ENCODE measurements around the gene TAPT1. TPM values are rescaled to one million over a fixed set of nuclear protein-coding genes. Genes with fewer than 3 reads are reported as not detected.

Gene TAPT1
- total and polyA plus RNA-seq, 10 donors = 10.7 to 53.7 (median 42.4) TPM

DNA sequence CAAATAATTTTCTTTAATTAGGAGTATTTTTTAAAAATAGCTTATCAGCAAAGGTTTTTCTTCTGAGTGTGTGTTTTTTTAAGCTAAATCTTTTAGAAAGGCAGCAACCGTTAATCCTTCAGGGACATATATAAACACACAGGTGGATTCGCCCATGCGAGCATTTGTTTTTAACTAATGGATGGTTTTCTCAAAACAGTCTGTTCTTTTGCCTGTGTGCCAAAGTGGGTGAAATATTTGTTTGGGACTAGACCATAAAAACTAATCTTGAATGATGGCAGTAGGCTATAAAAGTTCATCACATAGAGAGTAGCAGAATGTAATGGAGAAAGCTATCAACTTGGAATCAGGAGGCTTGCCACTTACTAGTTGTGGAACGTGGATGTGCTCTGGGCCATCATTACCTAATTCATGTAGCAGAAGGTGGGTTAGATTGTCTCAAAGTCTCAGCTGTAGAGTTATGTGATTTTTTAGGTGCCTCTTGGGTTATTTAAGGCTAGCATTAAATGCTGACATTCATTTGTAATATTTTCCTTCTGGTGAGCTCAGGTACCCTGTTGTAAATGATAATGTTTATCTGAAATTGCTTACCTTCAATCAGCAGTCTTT is 7.4 kb upstream of the TAPT1 start:
- intact Hi-C loops (cut with DNase I; ENCODE audit: low total_unique reads) = no loop called here
- TF ChIP-seq POLR2A (IDR thresholded peaks at IDR 0.05) (no peak), CTCF (IDR thresholded peaks at IDR 0.05 in 8 of 11, conservative IDR thresholded peaks at IDR 0.05 in 3 of 11) (no peak), POLR2AphosphoS5 (IDR thresholded peaks at IDR 0.05) (no peak)
- Histone ChIP-seq H3K4me3 (no peak overlapping the region), H3K4me1 (peaks cover 9 to 84% (median 40%) of the 10 kb centered on the region in 6 donors), H3K9me3 (no peaks in the 10 kb centered on the region), H3K27me3 (replicated peaks in 1 of 7) (no peaks in the 10 kb centered on the region), H3K27ac (peak overlapping the region in 6 of 8 donors; percentile 5 to 99 (median 58)), H3K36me3 (no peaks in the 10 kb centered on the region)
- WGBS, 5 donors = 77 to 84% (median 80%) methylated on average over 4 of the region's 4 CpGs
- DNase-seq = no peak

DNA sequence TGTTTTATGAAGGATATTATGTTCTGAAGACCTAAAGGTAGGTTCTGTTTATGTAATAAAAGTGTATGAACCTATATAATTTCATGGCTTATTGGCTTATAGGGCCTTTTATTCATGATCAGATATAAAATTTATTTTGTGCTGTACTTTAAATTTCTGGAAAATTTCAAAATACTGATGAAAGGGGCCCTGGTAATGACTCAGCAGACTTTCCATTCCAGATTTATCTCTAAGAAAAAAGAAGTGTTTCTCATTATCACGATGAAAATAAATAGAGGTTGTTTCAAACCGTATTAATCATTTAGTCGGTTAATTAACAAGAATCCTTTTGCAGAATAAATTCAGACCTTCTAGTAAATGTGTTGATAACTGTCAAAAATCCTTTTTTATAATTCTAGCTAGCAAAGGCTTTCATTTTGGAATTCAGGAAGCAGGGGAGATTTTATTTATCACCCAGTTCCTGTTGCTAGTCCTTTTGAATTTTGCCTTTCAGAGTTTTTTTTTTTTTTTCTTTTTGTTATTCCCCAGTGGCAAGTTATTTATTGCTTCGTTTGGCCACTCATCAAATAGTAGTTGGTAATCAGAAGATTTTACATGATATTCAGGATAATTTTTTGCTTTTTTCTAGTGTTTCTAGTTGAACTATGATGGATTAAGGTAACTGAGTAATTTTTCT is 5.4 kb upstream of the TAPT1 start:
- Histone ChIP-seq H3K36me3 (no peaks in the 10 kb centered on the region), H3K4me3 (peak overlapping the region in 4 of 8 donors; percentile 2 to 32 (median 14)), H3K27ac (peak overlapping the region in 7 of 8 donors; percentile 17 to 99 (median 65)), H3K27me3 (replicated peaks in 1 of 7) (no peaks in the 10 kb centered on the region), H3K4me1 (peaks cover 9 to 84% (median 44%) of the 10 kb centered on the region in 6 donors), H3K9me3 (no peaks in the 10 kb centered on the region)
- intact Hi-C loops (cut with DNase I; ENCODE audit: low total_unique reads) = no loop called here
- DNase-seq = no peak
- WGBS, 5 donors = 17 to 30% (median 24%) methylated on average over 4 of the region's 4 CpGs
- TF ChIP-seq POLR2A (IDR thresholded peaks at IDR 0.05) (no peak), CTCF (IDR thresholded peaks at IDR 0.05 in 8 of 11, conservative IDR thresholded peaks at IDR 0.05 in 3 of 11) (no peak), POLR2AphosphoS5 (IDR thresholded peaks at IDR 0.05) (no peak)

DNA sequence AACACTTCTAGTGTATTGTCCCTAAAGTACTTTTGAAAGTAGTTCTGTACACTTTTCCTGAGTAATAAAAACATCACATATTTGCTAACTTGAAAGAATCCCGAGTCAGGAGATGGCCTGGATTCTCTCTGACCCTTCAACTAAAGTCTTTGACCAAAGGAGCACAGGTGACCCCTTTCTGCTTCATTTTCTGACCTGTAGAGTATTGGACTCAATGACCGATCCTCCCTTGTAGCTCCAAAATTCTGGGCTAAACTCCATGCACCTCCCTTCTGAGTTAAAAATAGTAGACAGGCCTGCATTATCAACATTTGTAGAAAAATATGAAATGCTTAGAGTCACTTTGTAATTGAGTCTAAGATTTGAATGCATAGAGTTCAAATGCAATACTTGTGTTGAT is 4.0 kb upstream of the TAPT1 start:
- Histone ChIP-seq H3K4me1 (peaks cover 9 to 85% (median 48%) of the 10 kb centered on the region in 6 donors), H3K36me3 (no peaks in the 10 kb centered on the region), H3K27me3 (replicated peaks in 1 of 7) (no peaks in the 10 kb centered on the region), H3K9me3 (no peaks in the 10 kb centered on the region), H3K4me3 (no peak overlapping the region), H3K27ac (peak overlapping the region in 4 of 8 donors; percentile 30 to 99 (median 54))
- WGBS, 5 donors = 81 to 90% (median 83%) methylated on average over 2 of the region's 2 CpGs
- no peak for DNase-seq
- intact Hi-C loops (cut with DNase I; ENCODE audit: low total_unique reads) = no loop called here
- no peak for TF ChIP-seq POLR2AphosphoS5 (IDR thresholded peaks at IDR 0.05)
- TF ChIP-seq CTCF (IDR thresholded peaks at IDR 0.05 in 8 of 11, conservative IDR thresholded peaks at IDR 0.05 in 3 of 11) = no peak
- TF ChIP-seq POLR2A (IDR thresholded peaks at IDR 0.05) = no peak

GRCh38 chr4:16229604-16230003 is 3.3 kb upstream of the TAPT1 start:
- intact Hi-C loops (cut with DNase I; ENCODE audit: low total_unique reads) = no loop called here
- Histone ChIP-seq H3K9me3 (no peaks in the 10 kb centered on the region), H3K36me3 (no peaks in the 10 kb centered on the region), H3K4me1 (peaks cover 11 to 85% (median 55%) of the 10 kb centered on the region in 6 donors), H3K27ac (peak overlapping the region in 4 of 8 donors; percentile 43 to 99 (median 81)), H3K4me3 (no peak overlapping the region), H3K27me3 (replicated peaks in 1 of 7) (no peaks in the 10 kb centered on the region)
- 74 to 97% (median 88%) methylated on average over 2 of the region's 2 CpGs for WGBS, 5 donors
- no peak for TF ChIP-seq CTCF (IDR thresholded peaks at IDR 0.05 in 8 of 11, conservative IDR thresholded peaks at IDR 0.05 in 3 of 11)
- no peak for DNase-seq
